Measurements from ENCODE around the gene IRF9.

GRCh38 chr14:24179961-24180796 lies 19.1 kb downstream of the IRF9 start:
- no peak for TF ChIP-seq CTCF (IDR thresholded peaks at IDR 0.05)
- TF ChIP-seq POLR2A (IDR thresholded peaks at IDR 0.05): no peak

Measured in sigmoid colon (tissue), 3 donors.